GM21576 (cell line): Measurements from ENCODE around the gene FGF11.
A peak's percentile ranks its signal among the peaks of the same experiment; 100 is the strongest.
"Not testable (repeated sequence)": the region's sequence is repeated elsewhere in the genome, so short reads cannot be mapped to it uniquely, and the experiment has no call there.

Experiments used
- ATAC-seq: cut with Tn5 transposase; IDR thresholded peaks from one replicate; pipeline ENCODE4 v1.9.1; 2021; ENCODE audit warnings: mild to moderate bottlenecking, moderate library complexity; ENCODE audit not compliant: unreplicated experiment

FGF11 gene

GRCh38 chr17:7478276-7479212 lies 39.2 kb downstream of the FGF11 start:
- no peak for ATAC-seq

DNA sequence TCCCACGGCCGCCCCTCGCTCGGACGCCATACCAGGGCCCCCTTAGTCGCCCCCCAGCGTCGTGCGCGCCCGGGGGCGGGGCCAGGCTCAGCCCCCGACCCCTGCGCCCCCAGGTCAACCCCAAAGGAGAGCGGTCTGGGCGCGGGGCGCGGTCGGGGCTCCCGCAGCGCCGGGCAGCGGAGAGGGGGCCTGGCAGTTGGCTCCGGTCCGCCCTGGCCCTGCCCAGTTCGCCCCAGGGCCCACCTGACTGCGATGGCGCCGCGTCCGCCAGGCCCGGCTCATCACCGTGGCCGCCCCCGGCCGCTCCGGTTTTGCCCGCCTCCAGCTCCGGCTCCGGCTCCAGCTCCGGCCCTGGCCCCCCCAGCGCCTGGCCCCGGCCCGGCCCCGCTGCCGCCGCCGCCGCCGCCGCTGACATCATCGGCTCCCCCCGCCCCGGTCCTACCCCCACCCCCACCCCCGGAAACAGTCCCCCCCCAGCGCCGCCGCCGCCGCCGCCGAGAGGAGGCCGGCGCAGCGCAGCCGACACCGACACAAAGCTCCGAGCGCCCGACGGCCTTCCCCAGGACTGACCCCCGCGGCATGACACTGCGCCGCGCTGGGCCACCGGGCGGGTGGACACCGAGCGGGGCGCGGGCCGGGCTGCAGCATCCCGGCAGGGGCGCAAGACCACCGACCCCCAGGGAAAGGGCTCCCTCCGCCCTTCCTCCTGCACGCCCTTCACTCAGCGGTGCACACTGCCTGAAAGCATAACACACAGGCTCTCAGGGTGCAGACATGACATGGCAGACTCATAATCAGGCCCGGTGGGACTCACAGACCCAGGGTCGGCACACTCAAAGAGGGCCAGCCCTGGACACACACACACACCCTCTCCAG lies 40.1 kb downstream of the FGF11 start, which contains the start of gene ZBTB4:
TSS of gene ZBTB4 (minus strand) at position 419 of the 876 bp plus-strand sequence. CDS start 12,830 bp downstream, outside the sequence.
- no peak for ATAC-seq

DNA sequence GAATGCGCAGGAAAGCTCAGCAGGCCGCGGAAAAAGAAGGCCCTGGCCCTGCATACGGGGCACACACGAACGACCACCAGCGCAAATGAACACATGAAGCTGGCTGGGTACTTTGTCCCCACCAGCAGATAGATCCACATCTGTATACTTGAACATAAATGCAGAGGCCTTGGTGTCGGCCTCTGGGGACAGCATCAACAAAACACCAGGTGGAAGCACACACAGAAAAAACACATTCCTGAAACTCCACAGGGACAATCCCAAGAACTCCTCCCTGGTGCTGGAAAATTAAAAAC lies 40.7 kb downstream of the FGF11 start:
- no peak for ATAC-seq

DNA sequence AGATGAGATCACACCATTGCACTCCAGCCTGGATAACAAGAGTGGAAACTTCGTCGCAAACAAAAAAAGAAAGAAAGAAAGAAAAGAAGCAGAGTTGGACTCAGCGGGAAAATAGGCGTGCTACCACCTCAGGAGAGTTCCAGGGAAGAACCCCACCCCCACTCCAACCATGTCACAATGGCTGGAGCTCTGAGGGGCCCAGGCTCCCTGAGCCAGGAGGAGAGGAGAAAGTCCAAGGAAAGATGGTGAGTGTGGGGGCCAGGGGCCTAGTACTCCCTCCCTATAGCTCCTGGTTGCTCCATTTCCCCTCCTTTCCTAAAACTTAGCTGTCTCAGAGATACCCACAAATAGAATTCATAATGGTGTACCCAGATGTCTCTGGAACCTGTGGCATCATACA lies 42.0 kb downstream of the FGF11 start, which contains the start of gene SLC35G6:
TSS of gene SLC35G6 (plus strand) at position 172 of the 400 bp plus-strand sequence. CDS start at position 243, 71 bp downstream.
- not testable (repeated sequence) for ATAC-seq

- ATAC-seq = not testable (repeated sequence)
Measured at GRCh38 chr17:7481842-7482741, 42.8 kb downstream of the FGF11 start.

DNA sequence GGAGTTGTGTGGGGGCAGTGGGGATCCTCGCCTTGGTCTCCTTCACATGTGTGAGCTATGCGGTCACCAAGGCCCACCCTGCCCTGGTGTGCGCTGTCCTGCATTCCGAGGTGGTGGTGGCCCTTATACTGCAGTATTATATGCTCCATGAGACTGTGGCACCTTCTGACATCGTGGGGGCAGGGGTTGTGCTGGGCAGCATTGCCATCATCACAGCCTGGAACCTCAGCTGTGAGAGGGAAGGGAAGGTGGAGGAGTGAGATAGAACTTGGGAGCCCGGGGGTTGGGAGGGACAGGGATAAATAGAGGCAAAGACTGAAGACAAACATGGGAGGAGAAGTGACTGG lies 43.4 kb downstream of the FGF11 start:
- not testable (repeated sequence) for ATAC-seq

GRCh38 chr17:7483255-7484066 lies 44.1 kb downstream of the FGF11 start:
- ATAC-seq = peak; percentile 17

DNA sequence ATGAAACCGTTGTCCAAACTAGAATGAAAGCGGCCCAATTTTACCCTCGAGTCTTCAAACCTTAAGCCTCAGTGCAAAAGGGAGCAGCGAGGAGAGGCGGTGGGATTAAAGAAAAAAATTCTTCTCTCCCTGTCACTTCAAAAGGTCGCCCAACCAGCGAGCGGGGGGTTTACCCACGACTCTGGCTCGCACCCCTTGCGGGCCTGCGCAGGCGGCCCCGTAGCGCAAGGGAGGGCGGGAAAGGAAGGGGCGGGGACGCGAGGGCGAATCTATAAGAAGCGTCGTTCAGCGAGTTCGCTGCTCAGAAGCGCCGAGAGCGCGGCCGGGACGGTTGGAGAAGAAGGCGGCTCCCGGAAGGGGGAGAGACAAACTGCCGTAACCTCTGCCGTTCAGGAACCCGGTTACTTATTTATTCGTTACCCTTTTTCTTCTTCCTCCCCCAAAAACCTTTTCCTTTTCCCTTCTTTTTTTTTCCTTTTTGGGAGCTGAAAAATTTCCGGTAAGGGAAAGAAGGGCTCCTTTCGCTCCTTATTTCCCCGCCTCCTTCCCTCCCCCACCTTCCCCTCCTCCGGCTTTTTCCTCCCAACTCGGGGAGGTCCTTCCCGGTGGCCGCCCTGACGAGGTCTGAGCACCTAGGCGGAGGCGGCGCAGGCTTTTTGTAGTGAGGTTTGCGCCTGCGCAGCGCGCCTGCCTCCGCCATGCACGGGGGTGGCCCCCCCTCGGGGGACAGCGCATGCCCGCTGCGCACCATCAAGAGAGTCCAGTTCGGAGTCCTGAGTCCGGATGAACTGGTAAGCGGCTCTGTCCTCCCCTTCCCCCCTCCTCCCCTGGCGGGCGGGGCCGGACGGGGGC lies 45.0 kb downstream of the FGF11 start, which contains the start of gene POLR2A:
TSS of gene POLR2A (plus strand) at position 300 of the 852 bp plus-strand sequence.
- ATAC-seq = peak; percentile 55

DNA sequence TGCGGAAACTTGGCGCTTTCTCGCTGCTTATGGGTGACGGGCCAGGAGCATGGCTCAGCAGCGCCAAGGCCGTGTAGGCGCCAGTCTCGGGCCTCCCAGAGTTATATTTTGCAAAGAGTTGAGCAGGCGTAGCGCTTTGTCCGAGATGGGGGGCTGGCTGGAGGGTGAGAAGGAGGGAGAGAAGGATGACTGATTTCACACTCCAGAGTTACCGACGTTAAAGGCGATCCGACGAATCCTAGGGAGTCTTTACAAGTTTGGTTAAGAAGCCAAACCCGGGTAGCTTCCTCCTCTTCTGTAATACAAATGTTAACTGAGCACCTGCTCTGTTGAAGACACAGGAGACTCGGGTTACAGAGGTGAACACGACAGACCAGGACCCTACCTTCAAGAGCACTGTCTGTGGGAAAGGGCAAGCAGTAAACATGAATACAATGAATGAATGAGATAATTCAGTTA lies 45.6 kb downstream of the FGF11 start:
- ATAC-seq = no peak

DNA sequence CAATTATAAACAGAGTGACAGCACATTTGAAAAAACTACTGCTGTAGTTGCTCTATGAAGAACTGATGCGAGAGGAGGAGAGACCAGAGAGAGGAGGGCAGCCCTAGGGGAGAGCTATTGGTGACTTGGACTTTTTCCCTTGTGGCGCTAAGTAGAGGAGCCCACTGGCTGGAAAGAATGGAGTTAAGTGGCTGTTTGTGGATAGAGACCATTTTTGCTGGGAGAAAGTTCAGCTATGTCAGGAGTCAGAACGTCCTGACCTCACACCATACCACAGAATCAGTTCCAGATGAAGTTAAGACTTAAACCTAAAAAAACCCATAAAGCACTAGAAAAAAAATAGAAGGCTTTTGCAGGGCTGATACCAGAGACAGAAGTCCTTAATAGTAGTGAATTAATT lies 46.9 kb downstream of the FGF11 start:
- ATAC-seq = no peak

DNA sequence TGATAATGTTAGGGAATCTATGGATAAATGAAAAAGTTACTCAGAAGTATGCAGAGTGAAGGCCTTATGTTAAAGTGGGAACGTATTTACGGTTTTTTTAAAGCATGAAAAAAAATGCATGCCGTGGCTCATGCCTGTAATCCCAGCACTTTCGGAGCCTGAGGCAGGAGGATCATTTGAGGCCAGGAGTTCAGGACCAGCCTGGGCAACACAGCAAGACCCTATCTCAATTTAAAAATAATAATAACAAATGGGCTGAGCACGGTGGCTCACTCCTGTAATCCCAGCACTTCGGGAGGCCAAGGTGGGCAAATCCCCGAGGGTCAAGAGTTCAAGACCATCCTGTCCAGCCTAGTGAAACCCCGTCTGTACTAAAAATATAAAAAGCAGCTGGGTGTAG lies 50.8 kb downstream of the FGF11 start:
- no peak for ATAC-seq

GRCh38 chr17:7491583-7491982 lies 52.3 kb downstream of the FGF11 start:
- ATAC-seq = no peak

- ATAC-seq = no peak
Measured at GRCh38 chr17:7493941-7494340, 54.6 kb downstream of the FGF11 start.
